B cell (primary cell): ENCODE data around the gene KDM5A.

Source experiments
- CTCF ChIP-seq: fragments of 200-600 bp; IDR thresholded peaks from one replicate; pipeline ENCODE4 v1.8.0; 2022; ENCODE audit warnings: antibody characterized with exemption, mild to moderate bottlenecking
- EZH2 ChIP-seq: IDR thresholded peaks from 2 replicates; pipeline ENCODE4 v1.6.1; 2012; ENCODE audit warnings: borderline replicate concordance, low read depth, mild to moderate bottlenecking, moderate library complexity, low read length; ENCODE audit not compliant: insufficient read depth, poor library complexity, severe bottlenecking

GRCh38 chr12:418432-418831 lies 29.3 kb upstream of the KDM5A start:
- TF ChIP-seq CTCF (no peak), EZH2 (no peak)
